ENCODE measurements around the gene GRID1.
"Not testable (repeated sequence)": the region's sequence is repeated elsewhere in the genome, so short reads cannot be mapped to it uniquely, and the experiment has no call there.

GRID1 gene

DNA sequence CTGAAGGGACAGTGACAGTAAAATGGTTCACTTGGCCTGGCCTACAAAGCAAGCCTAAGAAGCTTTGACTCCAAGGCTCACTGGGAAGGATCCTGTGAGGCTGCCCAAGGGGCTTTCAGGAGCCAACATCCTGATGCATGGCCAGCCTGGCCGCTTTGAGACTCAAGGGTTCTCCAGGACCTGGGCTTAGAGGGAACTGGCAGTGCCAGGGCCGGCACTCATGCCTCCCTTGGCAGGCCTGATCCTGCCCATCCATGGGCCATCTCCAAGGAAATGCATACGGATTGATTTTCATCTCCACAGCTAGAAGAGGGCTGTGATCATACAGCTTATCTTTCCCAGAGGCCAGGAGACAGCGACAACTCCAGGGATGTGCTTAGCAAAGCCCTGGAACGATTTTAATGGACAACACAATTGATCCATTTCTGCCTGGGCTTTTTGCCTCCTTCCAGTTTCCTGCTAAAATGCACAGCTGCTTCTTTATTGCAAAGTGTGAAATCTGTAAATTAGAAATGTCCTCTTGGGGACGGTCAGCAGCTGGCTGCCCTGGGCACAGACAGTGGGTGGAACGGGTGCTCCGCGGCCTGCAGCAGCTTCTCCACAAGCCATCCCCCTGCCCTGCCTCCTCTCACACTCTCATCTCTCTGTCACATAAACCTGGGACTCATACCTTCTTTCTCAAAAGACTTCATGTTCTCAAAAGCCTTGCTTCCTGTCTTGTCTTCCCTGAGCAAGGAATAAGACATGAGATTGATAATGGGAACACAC is 288.5 kb downstream of the GRID1 start:
- Histone ChIP-seq H3F3A (ENCODE audit: insufficient read depth, low read length) (no peaks in the 10 kb centered on the region), H3K9me2 (ENCODE audit: low read depth, low read length) (no peaks in the 10 kb centered on the region), H3K4me2 (ENCODE audit: low read length) (no peak overlapping the region), H3K79me2 (ENCODE audit: insufficient read depth, low read length) (no peaks in the 10 kb centered on the region), H3K4me3 (ENCODE audit: low read depth, low read length, poor library complexity, severe bottlenecking) (no peak overlapping the region), H3K4me1 (ENCODE audit: insufficient read depth, low read length, severe bottlenecking) (no peaks in the 10 kb centered on the region), H4K20me1 (ENCODE audit: insufficient read depth, low read length) (no peaks in the 10 kb centered on the region), H3K9me3 (ENCODE audit: low read length) (no peaks in the 10 kb centered on the region), H3K9ac (ENCODE audit: low read length) (no peak overlapping the region), H2AFZ (ENCODE audit: low read length) (no peak overlapping the region), H3K27me3 (ENCODE audit: insufficient read depth, low read length) (no peaks in the 10 kb centered on the region), H3K27ac (ENCODE audit: low read depth, low read length, poor library complexity, severe bottlenecking) (no peak overlapping the region), H3K36me3 (ENCODE audit: insufficient read depth, low read length) (no peaks in the 10 kb centered on the region)
- no peak for TF ChIP-seq EZH2 (IDR thresholded peaks at IDR 0.05; ENCODE audit: borderline replicate concordance, low read length)
- TF ChIP-seq, protein P1, sequence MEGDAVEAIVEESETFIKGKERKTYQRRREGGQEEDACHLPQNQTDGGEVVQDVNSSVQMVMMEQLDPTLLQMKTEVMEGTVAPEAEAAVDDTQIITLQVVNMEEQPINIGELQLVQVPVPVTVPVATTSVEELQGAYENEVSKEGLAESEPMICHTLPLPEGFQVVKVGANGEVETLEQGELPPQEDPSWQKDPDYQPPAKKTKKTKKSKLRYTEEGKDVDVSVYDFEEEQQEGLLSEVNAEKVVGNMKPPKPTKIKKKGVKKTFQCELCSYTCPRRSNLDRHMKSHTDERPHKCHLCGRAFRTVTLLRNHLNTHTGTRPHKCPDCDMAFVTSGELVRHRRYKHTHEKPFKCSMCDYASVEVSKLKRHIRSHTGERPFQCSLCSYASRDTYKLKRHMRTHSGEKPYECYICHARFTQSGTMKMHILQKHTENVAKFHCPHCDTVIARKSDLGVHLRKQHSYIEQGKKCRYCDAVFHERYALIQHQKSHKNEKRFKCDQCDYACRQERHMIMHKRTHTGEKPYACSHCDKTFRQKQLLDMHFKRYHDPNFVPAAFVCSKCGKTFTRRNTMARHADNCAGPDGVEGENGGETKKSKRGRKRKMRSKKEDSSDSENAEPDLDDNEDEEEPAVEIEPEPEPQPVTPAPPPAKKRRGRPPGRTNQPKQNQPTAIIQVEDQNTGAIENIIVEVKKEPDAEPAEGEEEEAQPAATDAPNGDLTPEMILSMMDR (IDR thresholded peaks at IDR 0.05; ENCODE audit: low read length), result no peak

DNA sequence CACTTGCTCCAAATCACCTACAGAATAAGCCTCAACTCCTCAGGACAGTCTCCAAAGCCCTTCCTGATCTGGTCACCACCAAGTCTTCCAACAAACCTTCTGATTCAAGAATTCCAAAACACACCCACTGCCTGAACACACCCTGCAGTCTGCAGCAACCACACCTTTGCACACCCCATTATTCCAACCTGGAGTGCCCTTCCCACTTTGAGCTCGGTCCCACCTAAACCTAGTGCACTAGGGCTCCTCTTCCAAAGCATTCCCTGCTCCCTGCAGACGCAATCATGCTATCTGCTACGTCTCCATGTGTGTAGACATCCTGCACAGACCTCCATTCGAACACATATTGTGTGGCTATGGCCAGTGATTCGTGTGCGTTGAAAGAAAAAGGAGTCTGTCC is 289.3 kb downstream of the GRID1 start:
- no peaks in the 10 kb centered on the region for H3K9me2 ChIP-seq (ENCODE audit: low read depth, low read length)
- H3K36me3 ChIP-seq (ENCODE audit: insufficient read depth, low read length), result no peaks in the 10 kb centered on the region
- no peaks in the 10 kb centered on the region for H3K27me3 ChIP-seq (ENCODE audit: insufficient read depth, low read length)
- TF ChIP-seq, protein P1 (IDR thresholded peaks at IDR 0.05; ENCODE audit: low read length), result no peak
- no peak for TF ChIP-seq EZH2 (IDR thresholded peaks at IDR 0.05; ENCODE audit: borderline replicate concordance, low read length)
- no peak overlapping the region for H2AFZ ChIP-seq (ENCODE audit: low read length)
- H3K9ac ChIP-seq (ENCODE audit: low read length), result no peak overlapping the region
- H3K79me2 ChIP-seq (ENCODE audit: insufficient read depth, low read length), result no peaks in the 10 kb centered on the region
- H4K20me1 ChIP-seq (ENCODE audit: insufficient read depth, low read length), result no peaks in the 10 kb centered on the region
- H3K9me3 ChIP-seq (ENCODE audit: low read length), result no peaks in the 10 kb centered on the region
- H3K4me3 ChIP-seq (ENCODE audit: low read depth, low read length, poor library complexity, severe bottlenecking), result no peak overlapping the region
- H3K27ac ChIP-seq (ENCODE audit: low read depth, low read length, poor library complexity, severe bottlenecking), result no peak overlapping the region
- no peaks in the 10 kb centered on the region for H3K4me1 ChIP-seq (ENCODE audit: insufficient read depth, low read length, severe bottlenecking)
- no peaks in the 10 kb centered on the region for H3F3A ChIP-seq (ENCODE audit: insufficient read depth, low read length)
- H3K4me2 ChIP-seq (ENCODE audit: low read length), result no peak overlapping the region

DNA sequence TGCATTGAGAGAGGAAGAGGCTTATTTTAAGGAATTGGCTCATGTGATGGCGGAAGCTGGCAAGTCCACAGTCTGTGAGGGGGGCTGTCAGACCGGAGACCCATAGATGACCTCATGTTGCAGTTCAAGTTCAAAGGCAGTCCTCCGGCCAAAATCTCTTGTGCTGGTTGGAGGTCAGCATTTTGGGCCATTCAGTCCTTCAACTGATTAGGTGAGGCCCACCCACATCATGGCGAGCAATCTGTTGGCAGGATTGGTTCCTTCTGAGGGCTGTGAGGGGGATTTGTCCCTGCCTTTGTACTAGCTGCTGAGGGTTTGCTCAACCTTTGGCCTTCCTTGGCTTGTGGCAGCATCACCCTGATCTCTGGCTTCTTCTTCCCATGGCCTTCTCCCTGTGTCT is 290.1 kb downstream of the GRID1 start:
- not testable (repeated sequence) for H3K4me2 ChIP-seq (ENCODE audit: low read length); H4K20me1 ChIP-seq (ENCODE audit: insufficient read depth, low read length); H3K9me2 ChIP-seq (ENCODE audit: low read depth, low read length); H3F3A ChIP-seq (ENCODE audit: insufficient read depth, low read length); H3K9ac ChIP-seq (ENCODE audit: low read length); H3K27me3 ChIP-seq (ENCODE audit: insufficient read depth, low read length); H3K4me3 ChIP-seq (ENCODE audit: low read depth, low read length, poor library complexity, severe bottlenecking); H3K36me3 ChIP-seq (ENCODE audit: insufficient read depth, low read length); H3K9me3 ChIP-seq (ENCODE audit: low read length); H3K27ac ChIP-seq (ENCODE audit: low read depth, low read length, poor library complexity, severe bottlenecking); H3K4me1 ChIP-seq (ENCODE audit: insufficient read depth, low read length, severe bottlenecking); H2AFZ ChIP-seq (ENCODE audit: low read length); H3K79me2 ChIP-seq (ENCODE audit: insufficient read depth, low read length)

DNA sequence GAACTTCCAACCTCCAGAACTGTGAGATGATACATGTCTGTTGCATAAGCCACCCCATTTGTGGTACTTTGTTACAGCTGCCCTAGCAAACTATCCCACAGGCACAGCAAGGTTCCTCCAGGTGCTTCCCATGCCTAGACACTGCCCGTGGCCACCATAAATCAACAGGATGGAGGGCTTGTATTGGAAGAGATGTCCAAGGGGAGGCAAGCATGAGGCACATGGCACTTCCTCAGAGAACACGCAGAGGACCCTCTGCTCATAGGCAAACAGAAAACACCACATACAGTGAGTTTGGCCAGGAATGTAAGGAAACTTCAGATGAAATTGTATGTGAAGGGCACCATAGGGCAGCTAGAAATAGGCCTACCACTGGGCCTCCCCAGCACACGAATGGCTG is 291.1 kb downstream of the GRID1 start:
- Histone ChIP-seq H3K4me2 (ENCODE audit: low read length) (no peak overlapping the region), H3K9me2 (ENCODE audit: low read depth, low read length) (no peaks in the 10 kb centered on the region), H3K27ac (ENCODE audit: low read depth, low read length, poor library complexity, severe bottlenecking) (no peak overlapping the region), H3K27me3 (ENCODE audit: insufficient read depth, low read length) (no peaks in the 10 kb centered on the region), H3K4me3 (ENCODE audit: low read depth, low read length, poor library complexity, severe bottlenecking) (no peak overlapping the region), H3F3A (ENCODE audit: insufficient read depth, low read length) (no peaks in the 10 kb centered on the region), H3K4me1 (ENCODE audit: insufficient read depth, low read length, severe bottlenecking) (no peaks in the 10 kb centered on the region), H3K36me3 (ENCODE audit: insufficient read depth, low read length) (no peaks in the 10 kb centered on the region), H3K9ac (ENCODE audit: low read length) (no peak overlapping the region), H3K79me2 (ENCODE audit: insufficient read depth, low read length) (no peaks in the 10 kb centered on the region), H2AFZ (ENCODE audit: low read length) (no peak overlapping the region), H3K9me3 (ENCODE audit: low read length) (no peaks in the 10 kb centered on the region), H4K20me1 (ENCODE audit: insufficient read depth, low read length) (no peaks in the 10 kb centered on the region)
- TF ChIP-seq, protein P1 (IDR thresholded peaks at IDR 0.05; ENCODE audit: low read length), result no peak
- TF ChIP-seq EZH2 (IDR thresholded peaks at IDR 0.05; ENCODE audit: borderline replicate concordance, low read length), result no peak
